Thymus (tissue), 11 donors: ENCODE data around the gene ALPI. TPM values are rescaled to one million over a fixed set of nuclear protein-coding genes. Genes with fewer than 3 reads are reported as not detected.
"Not testable (repeated sequence)": the region's sequence is repeated elsewhere in the genome, so short reads cannot be mapped to it uniquely, and the experiment has no call there.

Experiments used
- DNase-seq, 9 donors: peaks; one replicate each; pipeline ENCODE4 v3.0.0-alpha.2; 2013; ENCODE audit warnings: low spot score in 9 of 9, low read depth in 6 of 9, missing footprints in 1 of 9
- H3K27ac ChIP-seq, 2 donors: one replicate each; pipeline ENCODE4 v1.5.1; 2013; ENCODE audit warnings: control low read depth in 1 of 2, low read depth in 1 of 2, low read length in 1 of 2, mild to moderate bottlenecking in 1 of 2, moderate library complexity in 1 of 2
- H3K27me3 ChIP-seq, 2 donors: one replicate each; pipeline ENCODE4 v1.5.1; 2013; ENCODE audit warnings: low read length in 1 of 2; ENCODE audit not compliant: control insufficient read depth in 2 of 2, insufficient read depth in 1 of 2
- H3K36me3 ChIP-seq, 2 donors: one replicate each; pipeline ENCODE4 v1.5.1; 2013; ENCODE audit warnings: low read length in 1 of 2, mild to moderate bottlenecking in 1 of 2, moderate library complexity in 1 of 2; ENCODE audit not compliant: control insufficient read depth in 2 of 2, insufficient read depth in 2 of 2
- H3K4me1 ChIP-seq, 2 donors: one replicate each; pipeline ENCODE4 v1.5.1; 2013; ENCODE audit warnings: low read length in 2 of 2; ENCODE audit not compliant: control insufficient read depth in 2 of 2, insufficient read depth in 2 of 2
- H3K4me3 ChIP-seq, 2 donors: one replicate each; pipeline ENCODE4 v1.5.1; 2013; ENCODE audit warnings: low read length in 2 of 2, control low read depth in 1 of 2, mild to moderate bottlenecking in 1 of 2
- H3K9me3 ChIP-seq, 2 donors: one replicate each; pipeline ENCODE4 v1.5.1; 2013; ENCODE audit warnings: low read length in 1 of 2, mild to moderate bottlenecking in 1 of 2; ENCODE audit not compliant: control insufficient read depth in 2 of 2, insufficient read depth in 1 of 2
- WGBS: extraction: QIAGEN DNeasy Blood & Tissue Kit; methylation state at CpG from one replicate; pipeline ENCODE4 v1.1.7; 2013; 5-methylcytosine and 5-hydroxymethylcytosine counted together
- polyA plus RNA-seq: library from polyadenylated mRNA; stranded (reverse); fragments of 200-250 nt; gene quantifications from one replicate; pipeline ENCODE4 v1.2.3, GENCODE V29; 2013
- total RNA-seq: library from RNA; stranded (reverse); fragments of 120-200 nt; gene quantifications from one replicate; pipeline ENCODE4 v1.2.4, GENCODE V29; 2013
- donor health status: healthy.

ALPI gene
- total and polyA plus RNA-seq, 2 donors = 0.19 to 0.34 TPM

GRCh38 chr2:232420463-232421188 lies 35.3 kb upstream of the ALPI start:
- DNase-seq = peak in 4 of 9 donors; percentile 18 to 55 (median 40)
- 3% methylated on average over 79 of the region's 79 CpGs for WGBS
- Histone ChIP-seq H3K36me3 (no peaks in the 10 kb centered on the region), H3K4me3 (peak overlapping the region in 1 of 2 donors; percentile 40), H3K9me3 (peaks cover 0 to 24% of the 10 kb centered on the region in 2 donors), H3K27me3 (peaks cover 56 to 92% of the 10 kb centered on the region in 2 donors), H3K4me1 (peaks cover 5 to 17% of the 10 kb centered on the region in 2 donors), H3K27ac (no peak overlapping the region)

GRCh38 chr2:232421189-232421785 lies 34.7 kb upstream of the ALPI start:
- Histone ChIP-seq H3K27ac (no peak overlapping the region), H3K27me3 (peaks cover 53 to 86% of the 10 kb centered on the region in 2 donors), H3K4me3 (peak overlapping the region in 1 of 2 donors; percentile 40), H3K4me1 (peaks cover 5 to 17% of the 10 kb centered on the region in 2 donors), H3K36me3 (no peaks in the 10 kb centered on the region), H3K9me3 (peaks cover 0 to 24% of the 10 kb centered on the region in 2 donors)
- 42% methylated on average over 22 of the region's 22 CpGs for WGBS
- DNase-seq = no peak

GRCh38 chr2:232422051-232422450 lies 33.9 kb upstream of the ALPI start:
- Histone ChIP-seq H3K4me3 (no peak overlapping the region), H3K27ac (no peak overlapping the region), H3K9me3 (peaks cover 0 to 24% of the 10 kb centered on the region in 2 donors), H3K36me3 (no peaks in the 10 kb centered on the region), H3K4me1 (peaks cover 5 to 17% of the 10 kb centered on the region in 2 donors), H3K27me3 (peaks cover 53 to 81% of the 10 kb centered on the region in 2 donors)
- DNase-seq = no peak
- WGBS = 97% methylated on average over 10 of the region's 10 CpGs

- not testable (repeated sequence) for H3K27ac ChIP-seq, H3K4me3 ChIP-seq, H3K36me3 ChIP-seq, DNase-seq
- Histone ChIP-seq H3K27me3 (peaks cover 45 to 72% of the 10 kb centered on the region in 2 donors), H3K9me3 (peaks cover 0 to 24% of the 10 kb centered on the region in 2 donors), H3K4me1 (peaks cover 5 to 17% of the 10 kb centered on the region in 2 donors)
- WGBS = 77% methylated on average over 3 of the region's 3 CpGs
These were observed 33.0 kb upstream of the ALPI start for GRCh38 chr2:232422996-232423395.

GRCh38 chr2:232423407-232423806 lies 32.5 kb upstream of the ALPI start:
- Histone ChIP-seq H3K4me1 (peaks cover 5 to 15% of the 10 kb centered on the region in 2 donors), H3K27me3 (peaks cover 41 to 68% of the 10 kb centered on the region in 2 donors), H3K9me3 (peaks cover 0 to 24% of the 10 kb centered on the region in 2 donors)
- 72% methylated on average over 7 of the region's 7 CpGs for WGBS
- H3K27ac ChIP-seq, DNase-seq, H3K4me3 ChIP-seq, H3K36me3 ChIP-seq: not testable (repeated sequence)

- Histone ChIP-seq H3K27ac (no peak overlapping the region), H3K9me3 (no peaks in the 10 kb centered on the region), H3K36me3 (no peaks in the 10 kb centered on the region), H3K4me3 (no peak overlapping the region), H3K4me1 (no peaks in the 10 kb centered on the region), H3K27me3 (peaks cover 0 to 4% of the 10 kb centered on the region in 2 donors)
- WGBS = 87% methylated on average over 16 of the region's 16 CpGs
- DNase-seq = no peak
These were observed 24.0 kb upstream of the ALPI start for GRCh38 chr2:232431705-232432590.

- WGBS = 85% methylated on average over 16 of the region's 16 CpGs
- H3K4me3 ChIP-seq = no peak overlapping the region
- H3K9me3 ChIP-seq = no peaks in the 10 kb centered on the region
- H3K27me3 ChIP-seq = peaks cover 0 to 4% of the 10 kb centered on the region in 2 donors
- H3K27ac ChIP-seq = no peak overlapping the region
- no peaks in the 10 kb centered on the region for H3K4me1 ChIP-seq
- DNase-seq = no peak
- no peaks in the 10 kb centered on the region for H3K36me3 ChIP-seq
These were observed 23.3 kb upstream of the ALPI start for GRCh38 chr2:232432598-232433184.

- H3K4me1 ChIP-seq, H3K27me3 ChIP-seq, H3K4me3 ChIP-seq, H3K36me3 ChIP-seq, DNase-seq, H3K27ac ChIP-seq, H3K9me3 ChIP-seq: not testable (repeated sequence)
- 96% methylated on average over 9 of the region's 9 CpGs for WGBS
These were observed 22.3 kb upstream of the ALPI start for GRCh38 chr2:232433622-232434021.
